WTC11 (cell line): ENCODE data around the gene AHNAK2. TPM values are rescaled to one million over a fixed set of nuclear protein-coding genes. Genes with fewer than 3 reads are reported as not detected.

ENCODE experiments used
- ATAC-seq: fragments of 200-7000 bp; cut with Tn5 transposase; 2 replicates; pipeline ENCODE4 v1.10.0; 2021; ENCODE audit warnings: mild to moderate bottlenecking, moderate library complexity
- CTCF ChIA-PET: fragments of 300-600 bp; sonication (Branson Sonifier 250); formaldehyde crosslinking; loops from one replicate; lab custom pipeline; 2021; ENCODE audit warnings: antibody characterized with exemption; lab: Charles Lee
- POLR2A ChIA-PET: fragments of 350-600 bp; sonication (Branson Sonifier 250); formaldehyde crosslinking; loops from one replicate; lab custom pipeline; 2021; ENCODE audit warnings: antibody characterized with exemption; lab: Charles Lee
- DNase-seq: peaks from one replicate; pipeline ENCODE4 v3.0.0; 2021; ENCODE audit warnings: low spot score
- H3K27ac Mint-ChIP-seq: 2 replicates; pipeline ENCODE4 v1.8.0; 2021; ENCODE audit warnings: mixed read lengths
- H3K27me3 Mint-ChIP-seq: 2 replicates; pipeline ENCODE4 v1.8.0; 2021; ENCODE audit warnings: low read depth, mild to moderate bottlenecking, moderate library complexity, mixed read lengths
- H3K36me3 Mint-ChIP-seq: 2 replicates; pipeline ENCODE4 v1.8.0; 2021; ENCODE audit warnings: mixed read lengths
- H3K4me1 Mint-ChIP-seq: 2 replicates; pipeline ENCODE4 v1.8.0; 2022; ENCODE audit warnings: mixed read lengths
- H3K4me3 Mint-ChIP-seq: 2 replicates; pipeline ENCODE4 v1.8.0; 2021; ENCODE audit warnings: mild to moderate bottlenecking, moderate library complexity, mixed read lengths
- H3K9me3 Mint-ChIP-seq: 2 replicates; pipeline ENCODE4 v1.8.0; 2021; ENCODE audit warnings: mixed read lengths
- ATF2 ChIP-seq: sonication (generic); formaldehyde crosslinking; IDR thresholded peaks from 2 replicates; pipeline ENCODE4 v1.8.1; 2022; ENCODE audit warnings: low read depth, missing genetic modification reagents, borderline replicate concordance
- FOXJ3 ChIP-seq: sonication (generic); formaldehyde crosslinking; IDR thresholded peaks from 2 replicates; pipeline ENCODE4 v1.9.0; 2021; ENCODE audit warnings: missing genetic modification reagents, mild to moderate bottlenecking, borderline replicate concordance
- GABPB1 ChIP-seq: sonication (generic); formaldehyde crosslinking; IDR thresholded peaks from 2 replicates; pipeline ENCODE4 v1.8.1; 2023; ENCODE audit warnings: mild to moderate bottlenecking, missing genetic modification reagents
- GTF2I ChIP-seq: fragments of 250-450 bp; sonication (Bioruptor Pico); conservative IDR thresholded peaks from 2 replicates; pipeline ENCODE4 v1.4.0; 2021; ENCODE audit warnings: mild to moderate bottlenecking
- HMGXB4 ChIP-seq: sonication (generic); formaldehyde crosslinking; IDR thresholded peaks from 2 replicates; pipeline ENCODE4 v1.8.1; 2023; ENCODE audit warnings: mild to moderate bottlenecking, moderate library complexity, missing genetic modification reagents
- IRF2 ChIP-seq: sonication (generic); formaldehyde crosslinking; IDR thresholded peaks from 2 replicates; pipeline ENCODE4 v1.8.0; 2022; ENCODE audit warnings: low read depth, missing genetic modification reagents, borderline replicate concordance
- MXD4 ChIP-seq: fragments of 250-450 bp; sonication (Bioruptor Pico); IDR thresholded peaks from 2 replicates; pipeline ENCODE4 v1.8.0; 2021; ENCODE audit warnings: mild to moderate bottlenecking, moderate library complexity, borderline replicate concordance
- NR3C1 ChIP-seq: sonication (generic); formaldehyde crosslinking; conservative IDR thresholded peaks from 2 replicates; pipeline ENCODE4 v1.8.1; 2023; ENCODE audit warnings: low read depth, mild to moderate bottlenecking, missing genetic modification reagents
- PREB ChIP-seq: sonication (generic); formaldehyde crosslinking; IDR thresholded peaks from 2 replicates; pipeline ENCODE4 v1.8.1; 2022; ENCODE audit warnings: mild to moderate bottlenecking, missing genetic modification reagents, moderate library complexity, borderline replicate concordance
- RELA ChIP-seq: sonication (generic); formaldehyde crosslinking; IDR thresholded peaks from 2 replicates; pipeline ENCODE4 v1.8.1; 2022; ENCODE audit warnings: missing genetic modification reagents, mild to moderate bottlenecking, borderline replicate concordance
- ZBTB21 ChIP-seq: sonication (generic); formaldehyde crosslinking; IDR thresholded peaks from 2 replicates; pipeline ENCODE4 v1.8.1; 2023; ENCODE audit warnings: mild to moderate bottlenecking, missing genetic modification reagents, borderline replicate concordance
- ZNF121 ChIP-seq: sonication (generic); formaldehyde crosslinking; IDR thresholded peaks from 2 replicates; pipeline ENCODE4 v1.8.0; 2023; ENCODE audit warnings: missing genetic modification reagents
- ZNF416 ChIP-seq: fragments of 250-450 bp; sonication (Bioruptor Pico); IDR thresholded peaks from 2 replicates; pipeline ENCODE4 v1.9.0; 2021; ENCODE audit warnings: mild to moderate bottlenecking, inconsistent platforms
- ZNF423 ChIP-seq: fragments of 250-450 bp; sonication (Bioruptor Pico); IDR thresholded peaks from 2 replicates; pipeline ENCODE4 v2.1.2; 2022; ENCODE audit warnings: mild to moderate bottlenecking, moderate library complexity
- total RNA-seq: library from RNA; stranded (reverse); gene quantifications from 3 replicates; pipeline ENCODE4 v1.2.3, GENCODE V29; 2021
- TF ChIP-seq, protein P1 (sequence below): sonication (generic); formaldehyde crosslinking; IDR thresholded peaks from 2 replicates; pipeline ENCODE4 v1.8.0; 2022; ENCODE audit warnings: missing genetic modification reagents
- TF ChIP-seq, protein P2 (sequence below): fragments of 250-450 bp; sonication (Bioruptor Pico); IDR thresholded peaks from 2 replicates; pipeline ENCODE4 v1.9.0; 2021; ENCODE audit warnings: moderate library complexity, mild to moderate bottlenecking, inconsistent platforms, borderline replicate concordance

Gene AHNAK2
- total RNA-seq, 1 experiment from 2014 or later: 3.5 TPM

- TF ChIP-seq, protein P1, sequence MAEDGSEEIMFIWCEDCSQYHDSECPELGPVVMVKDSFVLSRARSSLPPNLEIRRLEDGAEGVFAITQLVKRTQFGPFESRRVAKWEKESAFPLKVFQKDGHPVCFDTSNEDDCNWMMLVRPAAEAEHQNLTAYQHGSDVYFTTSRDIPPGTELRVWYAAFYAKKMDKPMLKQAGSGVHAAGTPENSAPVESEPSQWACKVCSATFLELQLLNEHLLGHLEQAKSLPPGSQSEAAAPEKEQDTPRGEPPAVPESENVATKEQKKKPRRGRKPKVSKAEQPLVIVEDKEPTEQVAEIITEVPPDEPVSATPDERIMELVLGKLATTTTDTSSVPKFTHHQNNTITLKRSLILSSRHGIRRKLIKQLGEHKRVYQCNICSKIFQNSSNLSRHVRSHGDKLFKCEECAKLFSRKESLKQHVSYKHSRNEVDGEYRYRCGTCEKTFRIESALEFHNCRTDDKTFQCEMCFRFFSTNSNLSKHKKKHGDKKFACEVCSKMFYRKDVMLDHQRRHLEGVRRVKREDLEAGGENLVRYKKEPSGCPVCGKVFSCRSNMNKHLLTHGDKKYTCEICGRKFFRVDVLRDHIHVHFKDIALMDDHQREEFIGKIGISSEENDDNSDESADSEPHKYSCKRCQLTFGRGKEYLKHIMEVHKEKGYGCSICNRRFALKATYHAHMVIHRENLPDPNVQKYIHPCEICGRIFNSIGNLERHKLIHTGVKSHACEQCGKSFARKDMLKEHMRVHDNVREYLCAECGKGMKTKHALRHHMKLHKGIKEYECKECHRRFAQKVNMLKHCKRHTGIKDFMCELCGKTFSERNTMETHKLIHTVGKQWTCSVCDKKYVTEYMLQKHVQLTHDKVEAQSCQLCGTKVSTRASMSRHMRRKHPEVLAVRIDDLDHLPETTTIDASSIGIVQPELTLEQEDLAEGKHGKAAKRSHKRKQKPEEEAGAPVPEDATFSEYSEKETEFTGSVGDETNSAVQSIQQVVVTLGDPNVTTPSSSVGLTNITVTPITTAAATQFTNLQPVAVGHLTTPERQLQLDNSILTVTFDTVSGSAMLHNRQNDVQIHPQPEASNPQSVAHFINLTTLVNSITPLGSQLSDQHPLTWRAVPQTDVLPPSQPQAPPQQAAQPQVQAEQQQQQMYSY: no peak
- TF ChIP-seq ZBTB21: no peak
- no peak for TF ChIP-seq IRF2 (CRISPR knock-in tag)
- no peak for TF ChIP-seq RELA (CRISPR knock-in tag)
- TF ChIP-seq ZNF416 (CRISPR knock-in tag): no peak
- TF ChIP-seq, protein P2, sequence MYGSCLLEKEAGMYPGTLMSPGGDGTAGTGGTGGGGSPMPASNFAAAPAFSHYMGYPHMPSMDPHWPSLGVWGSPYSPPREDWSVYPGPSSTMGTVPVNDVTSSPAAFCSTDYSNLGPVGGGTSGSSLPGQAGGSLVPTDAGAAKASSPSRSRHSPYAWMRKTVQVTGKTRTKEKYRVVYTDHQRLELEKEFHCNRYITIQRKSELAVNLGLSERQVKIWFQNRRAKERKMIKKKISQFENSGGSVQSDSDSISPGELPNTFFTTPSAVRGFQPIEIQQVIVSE (CRISPR knock-in tag): no peak
- TF ChIP-seq PREB (CRISPR knock-in tag): no peak
These were observed 27.3 kb upstream of the AHNAK2 start (continued) for GRCh38 chr14:105005329-105005928.

DNA sequence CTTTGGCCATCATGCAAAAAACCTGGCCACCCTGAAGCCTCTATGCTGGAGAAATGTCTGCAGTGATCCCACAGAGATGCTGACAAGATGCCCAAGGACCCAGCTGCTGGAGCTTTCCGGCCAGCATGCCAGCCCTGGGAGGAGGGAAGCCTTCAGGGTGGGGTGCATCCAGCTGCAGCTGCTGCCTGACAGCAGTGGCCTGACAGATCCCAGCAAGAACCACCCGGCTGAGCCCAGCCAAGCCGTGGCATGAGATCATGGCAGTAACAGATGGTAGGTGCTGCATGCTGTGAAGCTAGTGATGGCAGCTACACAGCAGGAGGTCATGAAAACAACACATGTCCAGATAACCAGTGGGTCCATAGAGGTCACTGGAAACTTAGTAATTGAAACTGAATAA, 21.2 kb upstream of the AHNAK2 start:
- ATAC-seq (no peak), DNase-seq (no peak)
- CTCF ChIA-PET: interaction anchor here (1.2 to 1.5 kb wide), 2 partner anchors 14 to 47 kb away, joined by 4 read pairs; partner anchors contain the start of gene CLBA1
- Mint-ChIP-seq H3K36me3 (no peaks in the 10 kb centered on the region), H3K9me3 (peaks cover 9% of the 10 kb centered on the region; the same call in 1 of the 2 replicates), H3K27me3 (no peaks in the 10 kb centered on the region), H3K4me1 (no peaks in the 10 kb centered on the region), H3K4me3 (no peak overlapping the region), H3K27ac (no peak overlapping the region)
- POLR2A ChIA-PET: no interaction called here
- TF ChIP-seq ZNF121 (no peak), NR3C1 (CRISPR knock-in tag) (no peak), ATF2 (CRISPR knock-in tag) (no peak), FOXJ3 (no peak), MXD4 (no peak), PREB (CRISPR knock-in tag) (no peak)

DNA sequence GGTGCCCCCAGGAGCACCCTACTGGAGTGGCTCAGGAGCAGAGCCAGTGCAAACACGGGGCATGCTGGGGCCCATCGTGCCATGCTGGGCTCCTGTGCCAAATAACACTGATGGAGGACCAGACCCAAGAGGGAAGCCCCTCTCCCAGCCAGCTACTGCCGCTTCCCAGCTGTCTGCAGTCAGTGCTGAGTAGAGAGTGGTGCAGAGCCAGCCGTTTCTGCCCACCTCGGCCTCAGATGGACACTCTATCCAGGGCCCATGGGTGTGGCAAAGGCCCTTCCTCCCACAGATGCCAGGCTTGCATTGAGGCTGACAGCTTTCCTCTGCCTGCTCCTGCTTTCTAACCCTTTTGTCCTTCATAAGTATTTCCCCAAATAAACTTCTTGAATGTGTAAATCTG, 20.6 kb upstream of the AHNAK2 start:
- no peak overlapping the region for H3K27ac Mint-ChIP-seq
- H3K27me3 Mint-ChIP-seq: no peaks in the 10 kb centered on the region
- POLR2A ChIA-PET: no interaction called here
- no peaks in the 10 kb centered on the region for H3K4me1 Mint-ChIP-seq
- ATAC-seq: no peak
- no peak for DNase-seq
- CTCF ChIA-PET: interaction anchor here (1.2 to 1.5 kb wide), 2 partner anchors 13 to 48 kb away, joined by 4 read pairs; partner anchors contain the start of gene CLBA1
- H3K4me3 Mint-ChIP-seq: no peak overlapping the region
- H3K36me3 Mint-ChIP-seq: no peaks in the 10 kb centered on the region
- H3K9me3 Mint-ChIP-seq: peaks cover 9% of the 10 kb centered on the region; the same call in 1 of the 2 replicates
- TF ChIP-seq, protein P2 (CRISPR knock-in tag): no peak
- TF ChIP-seq GABPB1 (no peak), ZNF423 (CRISPR knock-in tag) (no peak), HMGXB4 (CRISPR knock-in tag) (no peak), GTF2I (CRISPR knock-in tag) (no peak)
- TF ChIP-seq, protein P1: no peak
